ENCODE data around the gene MAGI1.

The MAGI1 gene

GRCh38 chr3:65409176-65409569 lies 629.5 kb downstream of the MAGI1 start:
- DNase-seq (ENCODE audit: low read depth) = peak; percentile 50

- no peak for DNase-seq (ENCODE audit: low read depth)
Observed at GRCh38 chr3:65408531-65409175, 630.1 kb downstream of the MAGI1 start.

GRCh38 chr3:65406470-65406869 lies 632.2 kb downstream of the MAGI1 start:
- DNase-seq (ENCODE audit: low read depth) = peak; percentile 77

GRCh38 chr3:65402597-65402996 lies 636.1 kb downstream of the MAGI1 start:
- DNase-seq (ENCODE audit: low read depth) = peak; percentile 90

GRCh38 chr3:65401359-65402305 lies 637.1 kb downstream of the MAGI1 start:
- DNase-seq (ENCODE audit: low read depth) = peak; percentile 7

GRCh38 chr3:65400899-65401298 lies 637.8 kb downstream of the MAGI1 start:
- no peak for DNase-seq (ENCODE audit: low read depth)

GRCh38 chr3:65398953-65399352 lies 639.8 kb downstream of the MAGI1 start:
- DNase-seq (ENCODE audit: low read depth) = peak; percentile 61

GRCh38 chr3:65396078-65396477 lies 642.6 kb downstream of the MAGI1 start:
- DNase-seq (ENCODE audit: low read depth) = no peak

GRCh38 chr3:65391068-65391467 lies 647.6 kb downstream of the MAGI1 start:
- no peak for DNase-seq (ENCODE audit: low read depth)

GRCh38 chr3:65385805-65386204 lies 652.9 kb downstream of the MAGI1 start:
- DNase-seq (ENCODE audit: low read depth) = no peak

GRCh38 chr3:65381496-65382010 lies 657.2 kb downstream of the MAGI1 start:
- no peak for DNase-seq (ENCODE audit: low read depth)

GRCh38 chr3:65379223-65379622 lies 659.5 kb downstream of the MAGI1 start:
- no peak for DNase-seq (ENCODE audit: low read depth)

- DNase-seq (ENCODE audit: low read depth) = no peak
Observed at GRCh38 chr3:65377637-65378036, 661.1 kb downstream of the MAGI1 start.

GRCh38 chr3:65376426-65376825 lies 662.3 kb downstream of the MAGI1 start:
- DNase-seq (ENCODE audit: low read depth) = no peak

GRCh38 chr3:65371053-65371452 lies 667.7 kb downstream of the MAGI1 start:
- peak; percentile 53 for DNase-seq (ENCODE audit: low read depth)

- DNase-seq (ENCODE audit: low read depth) = no peak
Observed at GRCh38 chr3:65368866-65369265, 669.9 kb downstream of the MAGI1 start.

GRCh38 chr3:65362688-65363087 lies 676.0 kb downstream of the MAGI1 start:
- DNase-seq (ENCODE audit: low read depth) = no peak

GRCh38 chr3:65361448-65361847 lies 677.3 kb downstream of the MAGI1 start:
- no peak for DNase-seq (ENCODE audit: low read depth)

GRCh38 chr3:65356331-65357248 lies 682.1 kb downstream of the MAGI1 start:
- DNase-seq (ENCODE audit: low read depth) = peak; percentile 10

- no peak for DNase-seq (ENCODE audit: low read depth)
Observed at GRCh38 chr3:65354880-65355279, 683.8 kb downstream of the MAGI1 start.

- DNase-seq (ENCODE audit: low read depth) = peak; percentile 14
Observed at GRCh38 chr3:65352951-65353350, 685.8 kb downstream of the MAGI1 start.

GRCh38 chr3:65351753-65352152 lies 687.0 kb downstream of the MAGI1 start:
- DNase-seq (ENCODE audit: low read depth) = no peak
